CD4-positive, alpha-beta T cell treated with Interferon alpha-2 for 1 hour (primary cell): ENCODE results near the gene LYRM9.
"Not testable (repeated sequence)": the region's sequence is repeated elsewhere in the genome, so short reads cannot be mapped to it uniquely, and the experiment has no call there.

Experiments
- DNase-seq, 2 donors: peaks; one replicate each; pipeline ENCODE4 v3.0.0-alpha.2; 2020 to 2022

Gene LYRM9

GRCh38 chr17:27837769-27838168 is 55.4 kb downstream of the LYRM9 start:
- DNase-seq, result not testable (repeated sequence)

GRCh38 chr17:27836651-27837050 is 56.5 kb downstream of the LYRM9 start:
- no peak for DNase-seq

GRCh38 chr17:27834571-27834970 is 58.6 kb downstream of the LYRM9 start:
- DNase-seq, result no peak

GRCh38 chr17:27832831-27833230 is 60.3 kb downstream of the LYRM9 start:
- no peak for DNase-seq

GRCh38 chr17:27829888-27830287 is 63.3 kb downstream of the LYRM9 start:
- not testable (repeated sequence) for DNase-seq

GRCh38 chr17:27829143-27829711 is 63.9 kb downstream of the LYRM9 start:
- not testable (repeated sequence) for DNase-seq
